ENCODE measurements around the gene BCAS4. TPM values are rescaled to one million over a fixed set of nuclear protein-coding genes. Genes with fewer than 3 reads are reported as not detected.

BCAS4 gene
- polyA plus RNA-seq, 1 experiment, result 37.3 TPM

GRCh38 chr20:50866831-50867230 is 72.0 kb downstream of the BCAS4 start:
- H3K9me3 ChIP-seq (ENCODE audit: control insufficient read depth, insufficient read depth, low read length), result no peaks in the 10 kb centered on the region; the same call in 1 of the 2 replicates
- POLR2A ChIA-PET, result no interaction called here
- CTCF ChIA-PET, result interaction anchor here (0.5 kb wide), 1 partner anchor 82 kb away, joined by 3 read pairs; no protein-coding TSS in a partner anchor
- no peak overlapping the region for H3K27ac ChIP-seq (ENCODE audit: low read depth, low read length)
- no peak overlapping the region for H3K4me3 ChIP-seq (ENCODE audit: low read depth, low read length)
- no peak for DNase-seq (ENCODE audit: low read depth, low spot score)
- TF ChIP-seq CTCF (IDR thresholded peaks at IDR 0.05; ENCODE audit: low read depth, low read length), result no peak
- no peaks in the 10 kb centered on the region for H3K27me3 ChIP-seq (ENCODE audit: control insufficient read depth, insufficient read depth, low read length)

- CTCF ChIA-PET, result no interaction called here
- Histone ChIP-seq H3K27me3 (ENCODE audit: control insufficient read depth, insufficient read depth, low read length) (no peaks in the 10 kb centered on the region), H3K4me3 (ENCODE audit: low read depth, low read length) (no peak overlapping the region), H3K27ac (ENCODE audit: low read depth, low read length) (no peak overlapping the region), H3K9me3 (ENCODE audit: control insufficient read depth, insufficient read depth, low read length) (no peaks in the 10 kb centered on the region; the same call in 1 of the 2 replicates)
- POLR2A ChIA-PET, result no interaction called here
- no peak for TF ChIP-seq CTCF (IDR thresholded peaks at IDR 0.05; ENCODE audit: low read depth, low read length)
- no peak for DNase-seq (ENCODE audit: low read depth, low spot score)
Measured at GRCh38 chr20:50867805-50868204, 72.9 kb downstream of the BCAS4 start.

GRCh38 chr20:50868509-50869495 is 73.9 kb downstream of the BCAS4 start:
- CTCF ChIA-PET, result no interaction called here
- no peak for DNase-seq (ENCODE audit: low read depth, low spot score)

GRCh38 chr20:50870561-50871161 is 75.8 kb downstream of the BCAS4 start:
- peak overlapping the region; percentile 52 for H3K27ac ChIP-seq (ENCODE audit: low read depth, low read length)
- TF ChIP-seq CTCF (IDR thresholded peaks at IDR 0.05; ENCODE audit: low read depth, low read length), result no peak
- no peaks in the 10 kb centered on the region for H3K27me3 ChIP-seq (ENCODE audit: control insufficient read depth, insufficient read depth, low read length)
- H3K9me3 ChIP-seq (ENCODE audit: control insufficient read depth, insufficient read depth, low read length), result no peaks in the 10 kb centered on the region; the same call in 1 of the 2 replicates
- ChIA-PET POLR2A (interaction anchor here (0.9 kb wide), 1 partner anchor 60 kb away, joined by 4 read pairs; the partner anchor contains the start of gene ADNP), CTCF (interaction anchor here (0.9 to 1.7 kb wide), 2 partner anchors 59 to 76 kb away, joined by 3 to 5 read pairs; partner anchors contain the start of gene BCAS4)
- DNase-seq (ENCODE audit: low read depth, low spot score), result no peak
- H3K4me3 ChIP-seq (ENCODE audit: low read depth, low read length), result no peak overlapping the region

More at GRCh38 chr20:50868509-50869495, 73.9 kb downstream of the BCAS4 start:
- H3K27ac ChIP-seq (ENCODE audit: low read depth, low read length), result no peak overlapping the region
- H3K9me3 ChIP-seq (ENCODE audit: control insufficient read depth, insufficient read depth, low read length), result no peaks in the 10 kb centered on the region; the same call in 1 of the 2 replicates
- no peaks in the 10 kb centered on the region for H3K27me3 ChIP-seq (ENCODE audit: control insufficient read depth, insufficient read depth, low read length)
- POLR2A ChIA-PET, result no interaction called here
- TF ChIP-seq CTCF (IDR thresholded peaks at IDR 0.05; ENCODE audit: low read depth, low read length), result no peak
- H3K4me3 ChIP-seq (ENCODE audit: low read depth, low read length), result no peak overlapping the region

Measured in AG04450 (cell line).